Measurements from ENCODE around the gene ST8SIA5.

Gene ST8SIA5

GRCh38 chr18:46663539-46663938, 93.3 kb downstream of the ST8SIA5 start:
- no peak for DNase-seq

GRCh38 chr18:46660957-46661749, 95.7 kb downstream of the ST8SIA5 start:
- no peak for DNase-seq

GRCh38 chr18:46659484-46659883, 97.4 kb downstream of the ST8SIA5 start:
- no peak for DNase-seq

GRCh38 chr18:46657115-46657955, 99.5 kb downstream of the ST8SIA5 start, which contains the start of gene LOXHD1:
Gene LOXHD1, minus strand, starts transcription at chr18:46657220. Its CDS starts 187 bp downstream, at chr18:46657033.
- no peak for DNase-seq

GRCh38 chr18:46656326-46657114, 100.3 kb downstream of the ST8SIA5 start:
- DNase-seq = no peak

GRCh38 chr18:46652372-46652771, 104.5 kb downstream of the ST8SIA5 start:
- DNase-seq = no peak

GRCh38 chr18:46650681-46651080, 106.2 kb downstream of the ST8SIA5 start:
- DNase-seq = no peak

- DNase-seq = no peak
Measured at GRCh38 chr18:46649071-46649862, 107.6 kb downstream of the ST8SIA5 start.

GRCh38 chr18:46646468-46646867, 110.4 kb downstream of the ST8SIA5 start:
- no peak for DNase-seq

- no peak for DNase-seq
Measured at GRCh38 chr18:46642561-46642960, 114.3 kb downstream of the ST8SIA5 start.

GRCh38 chr18:46641917-46642316, 114.9 kb downstream of the ST8SIA5 start:
- DNase-seq = no peak

GRCh38 chr18:46639386-46639785, 117.5 kb downstream of the ST8SIA5 start:
- no peak for DNase-seq

GRCh38 chr18:46636040-46636630, 120.7 kb downstream of the ST8SIA5 start:
- DNase-seq = no peak

GRCh38 chr18:46632401-46633071, 124.3 kb downstream of the ST8SIA5 start:
- DNase-seq = no peak

- no peak for DNase-seq
Measured at GRCh38 chr18:46630991-46631390, 125.9 kb downstream of the ST8SIA5 start.

- DNase-seq = no peak
Measured at GRCh38 chr18:46630160-46630559, 126.7 kb downstream of the ST8SIA5 start.

- DNase-seq = no peak
Measured at GRCh38 chr18:46629361-46629760, 127.5 kb downstream of the ST8SIA5 start.

- DNase-seq = no peak
Measured at GRCh38 chr18:46628206-46628605, 128.6 kb downstream of the ST8SIA5 start.

- no peak for DNase-seq
Measured at GRCh38 chr18:46627136-46627535, 129.7 kb downstream of the ST8SIA5 start.

GRCh38 chr18:46625069-46625468, 131.8 kb downstream of the ST8SIA5 start:
- no peak for DNase-seq

- DNase-seq = no peak
Measured at GRCh38 chr18:46624127-46624526, 132.7 kb downstream of the ST8SIA5 start.
